Measurements from ENCODE around the gene PRDM2. TPM values are rescaled to one million over a fixed set of nuclear protein-coding genes. Genes with fewer than 3 reads are reported as not detected.

The PRDM2 gene
- total RNA-seq, 2 donors from 2014 or later, result 43.0 to 45.4 TPM

DNA sequence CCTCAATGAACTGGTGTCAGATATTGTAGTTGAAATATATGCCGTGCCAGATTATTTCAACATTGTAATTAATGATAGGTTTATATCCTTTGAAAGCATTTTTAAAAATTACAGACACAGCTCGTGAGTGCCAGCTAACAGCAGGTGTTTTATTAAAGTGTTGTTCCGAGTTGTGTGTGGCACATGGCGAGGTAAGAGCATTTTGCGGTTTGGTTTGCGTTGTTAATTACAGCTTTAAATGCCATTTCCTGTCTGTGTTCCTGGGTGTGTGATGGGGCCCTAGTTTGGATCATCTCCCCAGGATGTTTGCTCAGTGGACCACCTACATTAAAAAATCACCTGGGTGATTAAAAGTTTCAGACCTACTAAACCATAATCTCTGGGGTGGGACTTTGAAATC, 97.4 kb downstream of the PRDM2 start:
- Histone ChIP-seq H3K9me3 (no peaks in the 10 kb centered on the region), H3K4me3 (no peak overlapping the region), H3K36me3 (no peaks in the 10 kb centered on the region), H3K27ac (no peak overlapping the region), H3K27me3 (replicated peaks; ENCODE audit: insufficient read depth) (no peaks in the 10 kb centered on the region), H3K4me1 (ENCODE audit: control insufficient read depth in 1 of 2, low read depth in 2 of 2) (peaks cover 6 to 27% of the 10 kb centered on the region in 2 donors)
- TF ChIP-seq, protein P1, sequence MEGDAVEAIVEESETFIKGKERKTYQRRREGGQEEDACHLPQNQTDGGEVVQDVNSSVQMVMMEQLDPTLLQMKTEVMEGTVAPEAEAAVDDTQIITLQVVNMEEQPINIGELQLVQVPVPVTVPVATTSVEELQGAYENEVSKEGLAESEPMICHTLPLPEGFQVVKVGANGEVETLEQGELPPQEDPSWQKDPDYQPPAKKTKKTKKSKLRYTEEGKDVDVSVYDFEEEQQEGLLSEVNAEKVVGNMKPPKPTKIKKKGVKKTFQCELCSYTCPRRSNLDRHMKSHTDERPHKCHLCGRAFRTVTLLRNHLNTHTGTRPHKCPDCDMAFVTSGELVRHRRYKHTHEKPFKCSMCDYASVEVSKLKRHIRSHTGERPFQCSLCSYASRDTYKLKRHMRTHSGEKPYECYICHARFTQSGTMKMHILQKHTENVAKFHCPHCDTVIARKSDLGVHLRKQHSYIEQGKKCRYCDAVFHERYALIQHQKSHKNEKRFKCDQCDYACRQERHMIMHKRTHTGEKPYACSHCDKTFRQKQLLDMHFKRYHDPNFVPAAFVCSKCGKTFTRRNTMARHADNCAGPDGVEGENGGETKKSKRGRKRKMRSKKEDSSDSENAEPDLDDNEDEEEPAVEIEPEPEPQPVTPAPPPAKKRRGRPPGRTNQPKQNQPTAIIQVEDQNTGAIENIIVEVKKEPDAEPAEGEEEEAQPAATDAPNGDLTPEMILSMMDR (IDR thresholded peaks at IDR 0.05), result no peak
- DNase-seq (ENCODE audit: low spot score) (no peak), ATAC-seq (ENCODE audit: insufficient number of reproducible peaks, low FRiP score, low read depth) (no peak)

DNA sequence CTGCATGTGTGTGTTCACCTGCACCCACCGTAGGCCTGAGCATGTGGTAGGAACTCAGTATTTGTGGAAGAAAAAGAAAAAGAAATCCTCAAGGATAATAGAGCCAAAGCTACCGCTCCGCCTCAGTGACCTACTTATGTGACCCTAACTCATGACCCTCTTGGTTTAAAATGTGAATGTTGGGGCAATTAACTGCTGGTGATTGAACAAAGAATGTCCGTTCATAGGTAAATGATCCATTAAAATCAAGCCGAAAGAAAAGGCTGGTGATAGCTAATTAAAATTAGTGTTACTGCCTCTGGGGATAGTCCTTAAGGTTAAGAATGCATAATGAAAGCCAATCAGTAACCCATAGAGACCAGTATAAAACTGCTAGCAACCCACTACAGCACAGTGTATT, 98.1 kb downstream of the PRDM2 start:
- H3K4me3 ChIP-seq, result no peak overlapping the region
- ATAC-seq (ENCODE audit: insufficient number of reproducible peaks, low FRiP score, low read depth), result no peak

DNA sequence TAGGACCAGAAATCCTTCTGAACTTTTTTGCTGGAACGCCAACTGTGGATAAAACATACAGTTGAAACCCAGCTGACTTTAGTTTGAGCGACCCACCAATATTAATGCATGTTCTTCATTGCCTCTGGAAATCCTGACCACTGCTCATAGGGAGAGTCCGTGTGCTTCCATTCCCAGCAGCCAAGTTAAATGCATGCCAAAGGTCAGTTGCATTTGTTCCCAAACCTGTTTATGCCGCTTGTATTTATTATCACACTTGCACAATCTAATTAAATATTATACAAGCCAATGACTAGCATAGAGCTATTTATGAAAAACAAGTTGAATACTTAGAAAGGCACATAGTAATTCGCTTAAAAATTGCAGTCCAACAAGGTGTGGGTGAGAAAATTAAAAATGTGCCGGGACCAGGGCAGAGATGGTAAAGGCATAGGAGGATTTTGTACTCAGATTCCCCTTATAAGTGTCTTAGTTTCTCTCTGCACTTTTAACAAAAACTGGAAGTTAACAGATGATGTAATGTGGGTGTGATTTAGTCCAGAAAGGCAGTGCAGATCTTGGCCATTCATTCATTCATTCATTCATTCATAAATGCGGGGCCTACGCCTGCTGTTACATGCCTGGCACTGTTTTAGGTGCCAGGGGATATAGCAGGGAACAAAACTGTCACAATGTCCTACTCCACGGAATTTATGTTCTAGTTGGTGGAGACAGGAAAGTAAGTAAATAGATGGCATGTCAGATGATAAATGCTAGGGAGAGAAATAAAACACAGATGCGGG, 99.7 kb downstream of the PRDM2 start:
- no peak overlapping the region for H3K4me3 ChIP-seq
- TF ChIP-seq, protein P1 (IDR thresholded peaks at IDR 0.05), result no peak
- no peak for DNase-seq (ENCODE audit: low spot score)
- no peak overlapping the region for H3K27ac ChIP-seq
- H3K27me3 ChIP-seq (replicated peaks; ENCODE audit: insufficient read depth), result no peaks in the 10 kb centered on the region
- H3K9me3 ChIP-seq, result no peaks in the 10 kb centered on the region
- peaks cover 0 to 9% of the 10 kb centered on the region in 2 donors for H3K4me1 ChIP-seq (ENCODE audit: control insufficient read depth in 1 of 2, low read depth in 2 of 2)
- no peak for ATAC-seq (ENCODE audit: insufficient number of reproducible peaks, low FRiP score, low read depth)
- no peaks in the 10 kb centered on the region for H3K36me3 ChIP-seq

More for the DNA sequence above, 98.1 kb downstream of the PRDM2 start:
- Histone ChIP-seq H3K4me1 (ENCODE audit: control insufficient read depth in 1 of 2, low read depth in 2 of 2) (peaks cover 0 to 20% of the 10 kb centered on the region in 2 donors), H3K27ac (no peak overlapping the region), H3K36me3 (no peaks in the 10 kb centered on the region), H3K9me3 (no peaks in the 10 kb centered on the region), H3K27me3 (replicated peaks; ENCODE audit: insufficient read depth) (no peaks in the 10 kb centered on the region)
- DNase-seq (ENCODE audit: low spot score), result no peak
- TF ChIP-seq, protein P1 (IDR thresholded peaks at IDR 0.05), result no peak

DNA sequence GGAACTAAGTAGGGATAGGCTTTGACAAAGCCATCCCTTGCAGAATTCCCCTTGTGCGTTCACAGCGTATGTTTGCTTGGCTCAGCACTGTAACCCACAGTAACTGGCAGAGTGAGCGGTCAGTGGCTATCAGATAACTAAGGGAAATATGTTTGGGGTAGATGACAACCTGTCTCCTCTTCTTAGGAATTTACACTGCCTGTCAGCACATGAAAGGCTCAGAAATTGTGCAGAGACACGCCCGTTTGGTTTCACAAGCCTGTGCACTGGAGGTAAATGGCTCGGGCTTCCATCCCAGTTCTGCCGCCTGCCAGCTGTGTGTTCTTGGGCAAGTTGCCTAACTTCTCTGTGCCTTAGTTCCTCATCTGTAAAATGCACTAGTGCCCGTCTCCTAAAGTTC, 101.2 kb downstream of the PRDM2 start:
- Histone ChIP-seq H3K36me3 (no peaks in the 10 kb centered on the region), H3K27me3 (replicated peaks; ENCODE audit: insufficient read depth) (no peaks in the 10 kb centered on the region), H3K4me1 (ENCODE audit: control insufficient read depth in 1 of 2, low read depth in 2 of 2) (peaks cover 0 to 9% of the 10 kb centered on the region in 2 donors), H3K9me3 (no peaks in the 10 kb centered on the region), H3K4me3 (no peak overlapping the region), H3K27ac (no peak overlapping the region)
- no peak for ATAC-seq (ENCODE audit: insufficient number of reproducible peaks, low FRiP score, low read depth)
- no peak for DNase-seq (ENCODE audit: low spot score)
- TF ChIP-seq, protein P1 (IDR thresholded peaks at IDR 0.05), result no peak

DNA sequence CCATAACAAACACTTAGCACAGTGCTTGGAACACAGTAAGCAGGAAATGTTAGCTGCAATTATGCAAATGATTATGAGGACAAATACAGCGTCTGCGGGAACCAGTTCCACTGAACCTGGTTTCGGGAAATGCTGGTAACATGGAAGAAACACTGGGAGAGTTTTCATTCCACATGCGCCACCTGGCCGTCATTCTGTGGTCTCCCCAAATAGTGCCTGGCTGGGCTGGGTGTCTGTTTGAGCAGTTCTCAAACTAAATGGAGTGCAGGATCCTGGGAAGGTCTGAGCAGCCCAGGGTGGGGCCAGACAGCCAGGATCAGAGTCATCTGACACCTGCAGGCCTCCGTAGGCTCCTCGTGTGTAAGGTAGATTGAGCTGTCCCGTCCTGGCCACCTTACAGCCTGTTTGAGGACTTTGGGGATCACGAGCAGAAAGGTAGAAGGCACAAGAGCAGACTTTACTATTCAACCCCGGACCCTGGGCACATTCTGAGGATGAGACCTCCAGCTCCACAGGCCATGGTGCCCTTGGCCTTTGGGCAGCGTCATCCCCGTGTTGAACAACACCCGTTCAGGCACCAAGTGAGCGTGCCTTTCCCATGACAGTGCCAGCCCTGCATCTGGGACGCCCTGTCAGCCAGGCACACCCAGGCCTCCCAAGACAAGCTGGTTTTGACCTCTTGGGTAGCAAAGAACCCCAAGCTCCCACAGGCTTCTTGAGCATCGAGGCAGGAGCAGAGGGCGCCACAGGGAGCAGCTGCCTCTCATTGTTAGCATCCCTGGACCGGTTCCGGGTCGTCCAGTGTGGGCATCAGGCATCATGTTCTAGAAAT, 101.9 kb downstream of the PRDM2 start:
- DNase-seq (ENCODE audit: low spot score) (no peak), ATAC-seq (ENCODE audit: insufficient number of reproducible peaks, low FRiP score, low read depth) (no peak)
- H3K4me1 ChIP-seq (ENCODE audit: control insufficient read depth in 1 of 2, low read depth in 2 of 2), result peaks cover 0 to 9% of the 10 kb centered on the region in 2 donors
- H3K4me3 ChIP-seq, result no peak overlapping the region
- TF ChIP-seq, protein P1 (IDR thresholded peaks at IDR 0.05), result no peak
- no peaks in the 10 kb centered on the region for H3K27me3 ChIP-seq (replicated peaks; ENCODE audit: insufficient read depth)
- no peak overlapping the region for H3K27ac ChIP-seq
- no peaks in the 10 kb centered on the region for H3K36me3 ChIP-seq
- no peaks in the 10 kb centered on the region for H3K9me3 ChIP-seq

Data from thoracic aorta (tissue), 2 donors.